SK-N-SH treated with all-trans-retinoic acid at 6 μM for 48 hours (cell line): ENCODE data around the gene VEGFB.

Experiments
- ARNTL ChIP-seq: fragments of 450-650 bp; formaldehyde crosslinking; IDR thresholded peaks from 2 replicates; pipeline ENCODE4 v1.5.0; 2020; ENCODE audit warnings: low read depth, mild to moderate bottlenecking, moderate library complexity, borderline replicate concordance
- BACH2 ChIP-seq: fragments of 250-450 bp; sonication (Bioruptor Pico); IDR thresholded peaks from 2 replicates; pipeline ENCODE4 v1.9.0; 2021; ENCODE audit warnings: mild to moderate bottlenecking, borderline replicate concordance
- CSDC2 ChIP-seq: fragments of 250-450 bp; sonication (Bioruptor Pico); IDR thresholded peaks from 2 replicates; pipeline ENCODE4 v1.5.0; 2020; ENCODE audit warnings: mild to moderate bottlenecking, moderate library complexity
- PATZ1 ChIP-seq: fragments of 250-450 bp; sonication (Bioruptor Pico); IDR thresholded peaks from 2 replicates; pipeline ENCODE4 v1.8.0; 2020; ENCODE audit warnings: mild to moderate bottlenecking, moderate library complexity, borderline replicate concordance
- POU6F1 ChIP-seq: fragments of 250-450 bp; sonication (Bioruptor Pico); IDR thresholded peaks from 2 replicates; pipeline ENCODE4 v1.8.0; 2021; ENCODE audit warnings: low read depth, mild to moderate bottlenecking, moderate library complexity, borderline replicate concordance
- SNAI2 ChIP-seq: fragments of 250-450 bp; sonication (Bioruptor Pico); IDR thresholded peaks from 2 replicates; pipeline ENCODE4 v1.5.0; 2020; ENCODE audit warnings: mild to moderate bottlenecking, moderate library complexity
- TSHZ2 ChIP-seq: fragments of 250-450 bp; sonication (Bioruptor Pico); IDR thresholded peaks from 2 replicates; pipeline ENCODE4 v1.5.0; 2020; ENCODE audit warnings: mild to moderate bottlenecking, moderate library complexity
- ZFP30 ChIP-seq: fragments of 450-650 bp; formaldehyde crosslinking; IDR thresholded peaks from 2 replicates; pipeline ENCODE4 v1.5.0; 2022; ENCODE audit warnings: mild to moderate bottlenecking, moderate library complexity

GRCh38 chr11:64248578-64248977 lies 14.2 kb downstream of the VEGFB start:
- TF ChIP-seq POU6F1 (CRISPR knock-in tag) (no peak), BACH2 (no peak), SNAI2 (CRISPR knock-in tag) (no peak), CSDC2 (CRISPR knock-in tag) (no peak), ZFP30 (CRISPR knock-in tag) (no peak), PATZ1 (CRISPR knock-in tag) (no peak), ARNTL (CRISPR knock-in tag) (no peak), TSHZ2 (CRISPR knock-in tag) (no peak)
